ENCODE measurements around the gene RABGAP1L. TPM values are rescaled to one million over a fixed set of nuclear protein-coding genes. Genes with fewer than 3 reads are reported as not detected.
"Not testable (repeated sequence)": the region's sequence is repeated elsewhere in the genome, so short reads cannot be mapped to it uniquely, and the experiment has no call there.

Gene RABGAP1L
- total RNA-seq, 1 donor from 2014 or later: 29.5 TPM

- DNase-seq (ENCODE audit: extremely low read depth, low read depth, low spot score): no peak
Observed at GRCh38 chr1:174786760-174787159, 627.4 kb downstream of the RABGAP1L start.

DNA sequence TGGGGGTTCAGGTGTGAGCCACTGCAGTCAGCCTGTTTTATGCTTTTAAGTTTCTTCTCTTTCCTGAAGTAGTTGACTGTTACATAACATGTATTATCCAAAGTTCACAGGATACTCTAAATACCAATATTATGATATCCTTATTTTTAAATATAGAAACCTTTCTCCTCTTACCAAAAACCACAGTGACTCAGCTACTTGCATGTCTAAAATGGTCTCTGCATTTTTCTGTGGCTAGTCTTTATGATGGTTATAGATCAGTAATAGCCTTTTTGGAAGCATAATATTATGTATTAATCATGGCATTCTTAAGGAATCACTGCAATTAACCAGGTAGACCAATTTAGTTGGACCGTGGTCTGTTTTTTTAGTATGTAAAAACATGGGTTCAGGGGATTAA lies 629.7 kb downstream of the RABGAP1L start:
- no peak for DNase-seq (ENCODE audit: extremely low read depth, low read depth, low spot score)

- DNase-seq (ENCODE audit: extremely low read depth, low read depth, low spot score): no peak
Observed at GRCh38 chr1:174789399-174789798, 630.1 kb downstream of the RABGAP1L start.

DNA sequence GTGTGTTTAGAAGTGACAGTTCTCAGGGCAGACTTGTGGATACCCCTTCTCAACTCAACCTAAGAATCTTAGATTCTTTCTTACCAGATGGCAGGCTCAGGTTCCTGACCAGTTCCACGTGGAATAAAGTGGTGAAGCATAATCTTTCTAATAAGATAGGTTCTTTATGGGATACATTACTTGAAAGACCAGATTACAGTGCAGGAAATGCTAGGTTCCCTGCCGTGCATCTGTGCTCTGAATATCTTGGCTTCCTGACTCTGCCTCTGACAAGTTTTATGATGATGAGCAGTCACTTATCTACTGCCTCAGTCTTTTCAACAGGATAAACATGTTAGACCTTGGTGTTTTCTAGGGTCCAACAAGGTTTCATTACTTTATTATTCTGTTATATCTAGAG lies 632.5 kb downstream of the RABGAP1L start:
- no peak for DNase-seq (ENCODE audit: extremely low read depth, low read depth, low spot score)

GRCh38 chr1:174794861-174795260 lies 635.5 kb downstream of the RABGAP1L start:
- DNase-seq (ENCODE audit: extremely low read depth, low read depth, low spot score): no peak

- no peak for DNase-seq (ENCODE audit: extremely low read depth, low read depth, low spot score)
Observed at GRCh38 chr1:174795806-174796205, 636.5 kb downstream of the RABGAP1L start.

DNA sequence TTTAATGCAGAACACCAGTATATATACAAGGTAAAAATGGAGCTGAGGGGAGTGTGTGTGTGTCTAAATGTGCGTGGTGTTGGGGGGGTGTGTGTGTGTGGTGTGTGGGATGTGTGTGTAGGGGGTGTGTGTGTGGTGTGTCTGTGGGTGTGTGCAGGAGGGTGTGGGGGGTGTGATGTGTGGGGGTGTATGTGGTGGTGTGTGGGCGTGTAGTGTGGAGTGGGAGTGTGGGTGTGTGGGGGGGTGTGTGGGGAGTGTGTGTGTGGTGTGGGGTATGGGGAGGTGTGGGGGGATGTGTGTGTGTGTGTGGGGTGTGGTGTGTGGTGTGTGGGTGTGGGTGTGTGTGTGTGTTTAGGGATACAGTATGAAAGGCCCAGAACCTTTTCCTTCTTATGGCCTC lies 638.1 kb downstream of the RABGAP1L start:
- no peak for DNase-seq (ENCODE audit: extremely low read depth, low read depth, low spot score)

DNA sequence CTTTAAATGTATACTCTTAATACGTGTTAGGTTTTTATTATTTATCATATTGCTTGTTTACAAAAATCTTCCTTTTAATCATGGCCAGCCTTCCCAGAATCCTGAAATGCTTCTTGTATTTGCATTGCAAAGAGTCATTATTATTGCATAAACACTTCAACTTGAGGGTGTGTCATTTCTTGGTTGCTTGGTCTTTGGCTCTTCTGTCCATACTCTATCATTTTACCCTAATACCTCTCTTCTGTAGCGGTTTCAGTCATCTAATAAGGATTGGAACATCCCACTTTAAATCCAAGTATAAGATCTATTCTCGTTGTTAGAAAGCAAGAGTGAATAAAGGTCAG lies 639.8 kb downstream of the RABGAP1L start:
- DNase-seq (ENCODE audit: extremely low read depth, low read depth, low spot score): no peak

DNA sequence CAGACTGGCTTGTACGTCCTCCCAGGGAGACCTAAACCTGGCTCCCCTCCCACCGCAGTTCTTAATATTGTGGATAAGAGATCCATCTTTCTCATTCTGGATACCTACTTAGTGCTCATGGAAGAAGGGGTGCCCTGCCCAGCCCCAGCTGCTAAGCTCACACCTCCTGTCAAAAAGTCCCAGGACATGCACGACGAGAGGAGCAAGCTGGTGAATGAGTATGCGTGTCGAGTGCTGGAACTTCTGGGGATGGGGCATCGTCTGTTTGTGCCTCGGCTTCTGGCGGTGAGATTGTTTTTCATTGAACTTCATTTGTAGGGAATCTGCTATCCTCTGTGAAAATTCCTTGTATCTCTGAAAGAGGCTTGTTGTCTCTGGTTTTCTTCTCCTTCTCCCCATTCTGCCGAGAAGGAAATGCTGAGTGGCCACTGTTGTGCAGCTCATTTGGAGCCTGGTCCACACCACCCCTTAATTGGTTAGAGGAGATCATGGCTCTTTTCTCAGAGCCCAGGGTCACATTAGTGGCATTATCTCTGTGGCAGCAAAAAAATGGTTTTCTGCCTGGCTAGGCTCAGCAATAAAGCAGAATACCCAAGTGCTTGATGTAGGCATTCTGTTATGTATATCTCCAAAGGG lies 641.0 kb downstream of the RABGAP1L start:
- no peak for DNase-seq (ENCODE audit: extremely low read depth, low read depth, low spot score)

GRCh38 chr1:174800876-174801275 lies 641.6 kb downstream of the RABGAP1L start:
- DNase-seq (ENCODE audit: extremely low read depth, low read depth, low spot score): no peak

DNA sequence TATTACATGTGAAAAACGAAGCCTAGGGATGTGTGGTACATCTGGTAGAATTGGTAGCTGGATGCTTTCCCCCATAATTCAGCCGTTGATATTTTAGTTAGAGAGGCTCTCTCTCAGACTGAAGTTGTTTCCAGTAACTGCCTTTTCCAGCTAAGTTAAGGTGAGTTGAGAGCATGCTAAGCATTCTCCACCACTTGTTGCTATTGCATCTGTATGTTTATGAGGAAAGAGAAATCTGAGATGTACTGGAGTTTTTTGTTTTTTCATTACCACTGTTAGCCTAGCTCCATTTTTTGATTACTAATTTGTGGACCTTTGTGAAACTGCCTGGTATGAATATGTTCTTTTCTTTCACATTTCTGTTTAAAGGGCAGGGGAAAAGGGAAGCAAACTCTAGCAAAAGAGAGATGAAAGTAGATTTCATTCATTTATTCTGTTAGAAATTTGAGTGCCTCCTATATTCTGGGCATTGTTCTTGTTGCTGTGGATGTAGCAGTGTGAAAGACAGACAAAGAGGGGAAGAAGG lies 650.5 kb downstream of the RABGAP1L start:
- DNase-seq (ENCODE audit: extremely low read depth, low read depth, low spot score): no peak

DNA sequence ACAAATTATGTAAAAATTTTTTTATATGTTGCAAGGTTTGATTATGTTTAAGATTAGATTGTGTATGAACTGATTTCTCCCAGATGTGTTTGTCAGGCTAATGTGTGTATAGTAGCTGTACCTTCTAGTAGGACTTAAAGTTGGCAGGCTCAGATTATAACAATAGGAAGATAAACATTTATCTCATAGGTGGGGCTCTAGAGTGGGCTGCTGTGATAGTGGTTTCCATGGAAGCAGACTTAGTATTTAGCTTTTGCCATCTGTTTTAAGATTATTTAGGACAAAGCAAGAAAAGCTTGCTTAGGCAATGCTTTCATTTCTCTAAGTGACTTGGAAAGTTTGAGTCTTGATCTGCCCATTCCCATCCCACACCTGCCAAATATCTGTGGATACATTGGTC lies 652.7 kb downstream of the RABGAP1L start:
- no peak for DNase-seq (ENCODE audit: extremely low read depth, low read depth, low spot score)

GRCh38 chr1:174812656-174813055 lies 653.3 kb downstream of the RABGAP1L start:
- no peak for DNase-seq (ENCODE audit: extremely low read depth, low read depth, low spot score)

- DNase-seq (ENCODE audit: extremely low read depth, low read depth, low spot score): no peak
Observed at GRCh38 chr1:174815036-174815435, 655.7 kb downstream of the RABGAP1L start.

DNA sequence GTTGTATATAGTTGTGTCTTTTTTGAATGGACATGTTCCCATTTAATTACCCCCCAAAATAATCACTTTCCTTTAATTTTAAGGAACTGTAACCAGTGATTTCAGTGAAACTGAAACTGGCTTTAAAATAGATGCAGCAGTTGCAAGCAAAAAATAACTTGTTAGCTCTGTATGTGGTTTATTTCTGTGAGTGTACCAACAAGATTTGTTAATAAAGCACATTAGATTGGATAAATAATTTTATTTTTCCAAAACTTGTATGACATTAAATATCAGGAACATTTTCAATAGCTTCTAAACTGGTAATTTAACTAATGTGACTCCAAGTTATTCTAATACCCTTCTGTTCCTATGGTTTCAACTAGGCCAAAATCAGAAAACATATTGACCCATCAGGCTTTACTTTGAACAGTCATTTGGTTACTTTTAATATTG lies 656.2 kb downstream of the RABGAP1L start:
- DNase-seq (ENCODE audit: extremely low read depth, low read depth, low spot score): no peak

- DNase-seq (ENCODE audit: extremely low read depth, low read depth, low spot score): not testable (repeated sequence)
Observed at GRCh38 chr1:174816621-174817020, 657.3 kb downstream of the RABGAP1L start.

DNA sequence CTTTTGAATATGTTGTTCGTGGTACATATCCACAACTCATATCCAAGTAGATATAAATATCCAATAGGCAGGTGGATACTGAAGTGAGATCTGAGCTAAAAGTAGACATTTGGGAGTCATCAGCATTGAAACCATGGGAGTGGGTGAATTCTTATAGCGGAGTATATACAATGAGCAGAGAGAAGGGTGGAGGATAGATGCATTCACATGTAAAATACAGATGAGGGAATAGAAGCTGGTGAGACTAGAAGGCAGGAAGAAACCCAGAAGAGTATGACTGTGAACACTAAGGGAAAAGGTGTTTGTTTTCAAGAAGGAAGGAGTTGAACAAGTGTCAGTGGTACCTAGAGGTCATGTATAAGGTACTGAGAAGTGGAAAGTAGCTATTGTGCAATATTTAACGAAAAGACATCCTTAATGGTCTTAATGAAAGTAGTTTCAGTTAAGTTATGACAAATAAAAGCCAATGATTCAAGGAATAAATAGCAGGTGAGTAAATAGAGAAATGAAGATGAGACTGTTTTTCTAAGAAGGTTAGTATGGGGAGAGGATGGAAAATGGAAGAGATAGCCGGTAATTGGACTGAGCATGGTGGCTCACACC lies 658.8 kb downstream of the RABGAP1L start:
- DNase-seq (ENCODE audit: extremely low read depth, low read depth, low spot score): no peak

GRCh38 chr1:174818951-174819350 lies 659.6 kb downstream of the RABGAP1L start:
- no peak for DNase-seq (ENCODE audit: extremely low read depth, low read depth, low spot score)

GRCh38 chr1:174819596-174819995 lies 660.3 kb downstream of the RABGAP1L start:
- no peak for DNase-seq (ENCODE audit: extremely low read depth, low read depth, low spot score)

GRCh38 chr1:174825127-174825526 lies 665.8 kb downstream of the RABGAP1L start:
- no peak for DNase-seq (ENCODE audit: extremely low read depth, low read depth, low spot score)

DNA sequence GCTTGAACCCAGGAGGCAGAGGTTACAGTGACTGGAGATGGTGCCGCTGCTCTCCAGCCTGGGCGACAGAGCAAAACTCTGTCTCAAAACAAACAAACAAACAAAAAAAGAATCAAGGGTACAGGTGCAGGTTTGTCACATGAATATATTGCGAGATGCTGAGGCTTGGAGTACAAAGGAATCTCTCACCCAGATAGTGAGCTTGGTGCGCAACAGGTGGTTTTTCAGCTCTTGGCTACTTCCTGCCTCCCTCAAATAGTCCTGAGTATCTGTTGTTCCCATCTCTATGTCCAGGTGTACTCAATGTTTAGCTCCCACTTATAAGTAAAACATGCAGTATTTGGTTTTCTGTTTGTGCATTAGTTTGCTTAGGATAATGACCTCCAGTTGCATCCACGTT lies 666.5 kb downstream of the RABGAP1L start:
- DNase-seq (ENCODE audit: extremely low read depth, low read depth, low spot score): no peak

GRCh38 chr1:174828264-174828663 lies 668.9 kb downstream of the RABGAP1L start:
- no peak for DNase-seq (ENCODE audit: extremely low read depth, low read depth, low spot score)

GRCh38 chr1:174829990-174830389 lies 670.7 kb downstream of the RABGAP1L start:
- no peak for DNase-seq (ENCODE audit: extremely low read depth, low read depth, low spot score)
